HEK293 (cell line): ENCODE measurements around the gene ZNF17.

Experiments used
- FEZF1 ChIP-seq: fragments of 450-650 bp; formaldehyde crosslinking; IDR thresholded peaks from 2 replicates; pipeline ENCODE4 v1.5.1; 2016; ENCODE audit warnings: missing biosample characterization, missing genetic modification characterization
- GLI4 ChIP-seq: fragments of 450-650 bp; formaldehyde crosslinking; IDR thresholded peaks from 2 replicates; pipeline ENCODE4 v1.5.1; 2016; ENCODE audit warnings: missing biosample characterization, missing genetic modification characterization
- KLF1 ChIP-seq: fragments of 450-650 bp; formaldehyde crosslinking; IDR thresholded peaks from 2 replicates; pipeline ENCODE4 v1.5.1; 2016; ENCODE audit warnings: missing biosample characterization, missing genetic modification characterization
- KLF17 ChIP-seq: fragments of 450-650 bp; formaldehyde crosslinking; IDR thresholded peaks from 2 replicates; pipeline ENCODE4 v1.5.1; 2016; ENCODE audit warnings: missing biosample characterization, missing genetic modification characterization
- KLF7 ChIP-seq: fragments of 450-650 bp; formaldehyde crosslinking; IDR thresholded peaks from 2 replicates; pipeline ENCODE4 v1.5.1; 2016; ENCODE audit warnings: missing biosample characterization, missing genetic modification characterization, borderline replicate concordance
- MEIS1 ChIP-seq: sonication (generic); formaldehyde crosslinking; IDR thresholded peaks from 2 replicates; pipeline ENCODE4 v1.8.1; 2022; ENCODE audit warnings: missing genetic modification reagents, mild to moderate bottlenecking, borderline replicate concordance
- MYNN ChIP-seq: fragments of 450-650 bp; formaldehyde crosslinking; IDR thresholded peaks from 2 replicates; pipeline ENCODE4 v1.5.1; 2016; ENCODE audit warnings: missing biosample characterization, missing genetic modification characterization, borderline replicate concordance
- PRDM2 ChIP-seq: fragments of 450-650 bp; formaldehyde crosslinking; IDR thresholded peaks from 2 replicates; pipeline ENCODE4 v1.5.1; 2016; ENCODE audit warnings: missing biosample characterization, missing genetic modification characterization, borderline replicate concordance
- SP3 ChIP-seq: fragments of 450-650 bp; formaldehyde crosslinking; IDR thresholded peaks from 2 replicates; pipeline ENCODE4 v1.5.1; 2016; ENCODE audit warnings: missing biosample characterization, missing genetic modification characterization
- WT1 ChIP-seq: fragments of 450-650 bp; formaldehyde crosslinking; IDR thresholded peaks from 2 replicates; pipeline ENCODE4 v1.5.1; 2016; ENCODE audit warnings: missing biosample characterization, missing genetic modification characterization
- YY1 ChIP-seq: fragments of 450-650 bp; formaldehyde crosslinking; IDR thresholded peaks from 2 replicates; pipeline ENCODE4 v1.5.1; 2018; ENCODE audit warnings: missing biosample characterization, missing genetic modification characterization
- ZBTB17 ChIP-seq: fragments of 450-650 bp; formaldehyde crosslinking; IDR thresholded peaks from 2 replicates; pipeline ENCODE4 v1.5.1; 2016; ENCODE audit warnings: missing biosample characterization, missing genetic modification characterization
- ZBTB21 ChIP-seq: fragments of 450-650 bp; formaldehyde crosslinking; IDR thresholded peaks from 2 replicates; pipeline ENCODE4 v1.5.1; 2017; ENCODE audit warnings: missing biosample characterization, missing genetic modification characterization
- ZBTB48 ChIP-seq: fragments of 450-650 bp; formaldehyde crosslinking; IDR thresholded peaks from 2 replicates; pipeline ENCODE4 v1.5.1; 2016; ENCODE audit warnings: missing biosample characterization, missing genetic modification characterization
- ZBTB8A ChIP-seq: fragments of 450-650 bp; formaldehyde crosslinking; IDR thresholded peaks from 2 replicates; pipeline ENCODE4 v1.5.1; 2016; ENCODE audit warnings: missing biosample characterization, missing genetic modification characterization
- ZFP41 ChIP-seq: fragments of 450-650 bp; formaldehyde crosslinking; IDR thresholded peaks from 2 replicates; pipeline ENCODE4 v1.5.1; 2016; ENCODE audit warnings: missing biosample characterization, missing genetic modification characterization, borderline replicate concordance
- ZNF16 ChIP-seq: fragments of 450-650 bp; formaldehyde crosslinking; IDR thresholded peaks from 2 replicates; pipeline ENCODE4 v1.5.1; 2016; ENCODE audit warnings: low read depth, missing biosample characterization, missing genetic modification characterization
- ZNF221 ChIP-seq: fragments of 450-650 bp; formaldehyde crosslinking; IDR thresholded peaks from 2 replicates; pipeline ENCODE4 v1.5.1; 2017; ENCODE audit warnings: missing biosample characterization, missing genetic modification characterization, borderline replicate concordance
- ZNF274 ChIP-seq, 2 experiments: fragments of 200-500 bp in 1 of 2; fragments of 450-650 bp in 1 of 2; sonication (Bioruptor generic) in 1 of 2; formaldehyde crosslinking in 1 of 2; IDR thresholded peaks; 2 replicates each; pipeline versions ENCODE4 v1.5.1 to v1.6.1; 2014 to 2016; ENCODE audit warnings: borderline replicate concordance in 1 of 2, inconsistent platforms in 1 of 2, low read length in 1 of 2, missing biosample characterization in 1 of 2, missing genetic modification characterization in 1 of 2
- ZNF280C ChIP-seq: fragments of 450-650 bp; formaldehyde crosslinking; IDR thresholded peaks from 2 replicates; pipeline ENCODE4 v1.5.1; 2016; ENCODE audit warnings: missing biosample characterization, missing genetic modification characterization
- ZNF354C ChIP-seq: fragments of 450-650 bp; formaldehyde crosslinking; IDR thresholded peaks from 2 replicates; pipeline ENCODE4 v1.5.1; 2016; ENCODE audit warnings: missing biosample characterization, missing genetic modification characterization, low read depth, borderline replicate concordance
- ZNF394 ChIP-seq: fragments of 450-650 bp; formaldehyde crosslinking; IDR thresholded peaks from 2 replicates; pipeline ENCODE4 v1.5.1; 2016; ENCODE audit warnings: missing biosample characterization, missing genetic modification characterization, mild to moderate bottlenecking, moderate library complexity, borderline replicate concordance
- ZNF426 ChIP-seq: fragments of 450-650 bp; formaldehyde crosslinking; IDR thresholded peaks from 2 replicates; pipeline ENCODE4 v1.5.1; 2017; ENCODE audit warnings: missing biosample characterization, missing genetic modification characterization, mild to moderate bottlenecking, inconsistent platforms, moderate library complexity
- ZNF549 ChIP-seq: fragments of 450-650 bp; IDR thresholded peaks from 2 replicates; pipeline ENCODE4 v1.5.1; 2018; ENCODE audit warnings: missing biosample characterization, missing genetic modification characterization, mild to moderate bottlenecking, inconsistent platforms, moderate library complexity
- ZNF558 ChIP-seq: fragments of 450-650 bp; formaldehyde crosslinking; IDR thresholded peaks from 2 replicates; pipeline ENCODE4 v1.5.1; 2016; ENCODE audit warnings: missing biosample characterization, missing genetic modification characterization
- ZNF654 ChIP-seq: fragments of 450-650 bp; formaldehyde crosslinking; IDR thresholded peaks from 2 replicates; pipeline ENCODE4 v1.5.1; 2016; ENCODE audit warnings: low read depth, missing biosample characterization, missing genetic modification characterization
- ZNF707 ChIP-seq: fragments of 450-650 bp; formaldehyde crosslinking; IDR thresholded peaks from 2 replicates; pipeline ENCODE4 v1.5.1; 2016; ENCODE audit warnings: missing biosample characterization, missing genetic modification characterization
- ZNF76 ChIP-seq: fragments of 450-650 bp; formaldehyde crosslinking; IDR thresholded peaks from 2 replicates; pipeline ENCODE4; 2016; ENCODE audit warnings: low read depth, missing biosample characterization, missing genetic modification characterization, borderline replicate concordance
- ZNF791 ChIP-seq: fragments of 450-650 bp; formaldehyde crosslinking; IDR thresholded peaks from 2 replicates; pipeline ENCODE4 v1.5.1; 2016; ENCODE audit warnings: missing biosample characterization, missing genetic modification characterization
- ZNF837 ChIP-seq: fragments of 450-650 bp; formaldehyde crosslinking; IDR thresholded peaks from 2 replicates; pipeline ENCODE4 v1.5.1; 2016; ENCODE audit warnings: missing biosample characterization, missing genetic modification characterization
- ZSCAN4 ChIP-seq: fragments of 450-650 bp; formaldehyde crosslinking; IDR thresholded peaks from 2 replicates; pipeline ENCODE4 v1.5.1; 2017; ENCODE audit warnings: missing biosample characterization, missing genetic modification characterization

Gene ZNF17

GRCh38 chr19:57362997-57363687 lies 47.8 kb upstream of the ZNF17 start, which contains the start of the genes TRAPPC2B and ZNF547 (continued):
- no peak for TF ChIP-seq ZNF280C (tag by site-specific recombination)
- TF ChIP-seq ZNF354C (tag by site-specific recombination): no peak
- no peak for TF ChIP-seq MYNN (tag by site-specific recombination)
- TF ChIP-seq ZBTB17 (tag by site-specific recombination): peak; percentile 35
- TF ChIP-seq ZNF707 (tag by site-specific recombination): no peak
- TF ChIP-seq KLF17 (tag by site-specific recombination): no peak
- TF ChIP-seq ZNF654: no peak
- TF ChIP-seq ZNF16 (tag by site-specific recombination): no peak
- no peak for TF ChIP-seq ZNF558 (tag by site-specific recombination)
- TF ChIP-seq FEZF1 (tag by site-specific recombination): no peak
- TF ChIP-seq KLF7 (tag by site-specific recombination): no peak
- no peak for TF ChIP-seq ZNF549 (tag by site-specific recombination)
- TF ChIP-seq SP3 (tag by site-specific recombination): peak; percentile 77
- TF ChIP-seq ZBTB48 (tag by site-specific recombination): no peak
- TF ChIP-seq ZNF837 (tag by site-specific recombination): no peak
- TF ChIP-seq GLI4 (tag by site-specific recombination): no peak
- no peak for TF ChIP-seq ZNF274 (IDR thresholded peaks at IDR 0.05; ENCODE audit: low read length)
- TF ChIP-seq ZNF274 (tag by site-specific recombination; IDR thresholded peaks at IDR 0.05; ENCODE audit: borderline replicate concordance): no peak
- TF ChIP-seq ZNF76 (tag by site-specific recombination): peak; percentile 79; the same call in 1 of the 2 replicates
- no peak for TF ChIP-seq YY1
- no peak for TF ChIP-seq ZNF791 (tag by site-specific recombination)
- TF ChIP-seq ZNF221 (tag by site-specific recombination): no peak
- TF ChIP-seq WT1 (tag by site-specific recombination): no peak
- TF ChIP-seq MEIS1: no peak
- peak; percentile 100 for TF ChIP-seq ZBTB21 (tag by site-specific recombination)
- no peak for TF ChIP-seq ZFP41 (tag by site-specific recombination)
- no peak for TF ChIP-seq ZNF394
- peak; percentile 27; the same call in 1 of the 2 replicates for TF ChIP-seq ZBTB8A (tag by site-specific recombination)
- TF ChIP-seq ZNF426: no peak
- no peak for TF ChIP-seq ZSCAN4
- TF ChIP-seq PRDM2 (tag by site-specific recombination): no peak
- TF ChIP-seq KLF1: no peak
